Measurements from ENCODE around the gene SDF2L1. TPM values are rescaled to one million over a fixed set of nuclear protein-coding genes. Genes with fewer than 3 reads are reported as not detected.

Gene SDF2L1
- total and polyA plus RNA-seq, 2 of the 13 experiments (the other 11 are each of a cell fraction or from before 2014, with no cell fraction given): 18.0 to 57.4 TPM

GRCh38 chr22:21672107-21672629 lies 30.1 kb downstream of the SDF2L1 start (continued):
- TF ChIP-seq ZBTB40 (IDR thresholded peaks at IDR 0.05) (no peak), ZBTB40 (CRISPR knock-in tag; IDR thresholded peaks at IDR 0.05) (no peak)
